Stomach (tissue), 9 donors: ENCODE data around the gene PCBD2. TPM values are rescaled to one million over a fixed set of nuclear protein-coding genes. Genes with fewer than 3 reads are reported as not detected.

Experiments used
- DNase-seq, 2 donors: peaks; one replicate each; pipeline versions ENCODE4 v3.0.0 to v3.0.0-alpha.2; 2013 to 2019
- H3K27ac ChIP-seq, 5 donors: fragments of 200-600 bp in 4 of 5; sonication (generic) in 4 of 5; one replicate each; pipeline ENCODE4 v1.5.1; 2013 to 2019; ENCODE audit warnings: mild to moderate bottlenecking in 1 of 5, moderate library complexity in 1 of 5
- H3K27me3 ChIP-seq, 3 donors: fragments of 200-600 bp; sonication (generic); one replicate each; pipeline ENCODE4 v1.5.1; 2017 to 2019; ENCODE audit warnings: mixed run types in 1 of 3
- H3K36me3 ChIP-seq, 4 donors: fragments of 200-600 bp; sonication (generic); 1 replicate in 3 of 4; 2 replicates in 1 of 4; pipeline ENCODE4 v1.5.1; 2016 to 2019
- H3K4me1 ChIP-seq, 4 donors: fragments of 200-600 bp; sonication (generic); one replicate each; pipeline ENCODE4 v1.5.1; 2016 to 2019
- H3K4me3 ChIP-seq, 4 donors: fragments of 200-600 bp; sonication (generic) in 3 of 4; one replicate each; pipeline ENCODE4 v1.5.1; 2016 to 2019; ENCODE audit warnings: mild to moderate bottlenecking in 1 of 4
- H3K9me3 ChIP-seq, 4 donors: fragments of 200-600 bp; sonication (generic); one replicate each; pipeline ENCODE4 v1.5.1; 2016 to 2019
- CTCF ChIP-seq, 7 experiments: fragments of 450-650 bp in 4 of 7; fragments of 200-600 bp in 3 of 7; sonication (generic) in 3 of 7; IDR thresholded peaks; one replicate each; pipeline ENCODE4 v1.5.1; 2016 to 2019; ENCODE audit warnings: antibody characterized with exemption in 7 of 7, control low read depth in 2 of 7, mild to moderate bottlenecking in 1 of 7
- EP300 ChIP-seq: sonication (generic); formaldehyde crosslinking; IDR thresholded peaks from one replicate; pipeline ENCODE4 v1.6.1; 2017; ENCODE audit warnings: antibody characterized with exemption
- POLR2A ChIP-seq, 4 donors: fragments of 450-650 bp; IDR thresholded peaks; one replicate each; pipeline ENCODE4 v1.6.1; 2016; ENCODE audit warnings: antibody characterized with exemption in 4 of 4, control low read depth in 2 of 4, mild to moderate bottlenecking in 1 of 4, moderate library complexity in 1 of 4
- POLR2AphosphoS5 ChIP-seq, 3 donors: sonication (generic); formaldehyde crosslinking; IDR thresholded peaks; one replicate each; pipeline ENCODE4 v1.6.1; 2016; ENCODE audit warnings: antibody characterized with exemption in 3 of 3
- WGBS, 5 donors: extraction: QIAGEN DNeasy Blood & Tissue Kit in 3 of 5; methylation state at CpG; one replicate each; pipeline versions ENCODE4 v1.1.5 to v1.1.7; 2013 to 2018; 5-methylcytosine and 5-hydroxymethylcytosine counted together
- intact Hi-C: fragments of 100-400 bp; cut with DNase I; formaldehyde crosslinking; loops from one replicate; pipeline ENCODE4 v1.15.1; 2023; ENCODE audit warnings: low total_unique reads
- polyA plus RNA-seq, 3 donors: library from polyadenylated mRNA; stranded (reverse); fragments of 200-250 nt; gene quantifications; one replicate each; pipeline ENCODE4 v1.2.3, GENCODE V29; 2013
- total RNA-seq, 5 donors: library from RNA; depleted of rRNA; stranded (reverse); fragments of >200 nt; gene quantifications; one replicate each; pipeline versions ENCODE4 v1.1.0 to v1.2.3, GENCODE V29; 2014 to 2016
- donor health status: healthy with polysubstance abuse.
- donor health status: Bipolar disorder and iron deficiency.
- donor health status: healthy.

Gene PCBD2
- total and polyA plus RNA-seq, 8 donors, result under 0.01 to 18.5 (median 7.1) TPM

- 74 to 85% (median 76%) methylated on average over 6 of the region's 6 CpGs for WGBS, 5 donors
- Histone ChIP-seq H3K27me3 (no peaks in the 10 kb centered on the region), H3K27ac (peak overlapping the region in 4 of 5 donors; percentile 92 to 96 (median 94)), H3K4me3 (peak overlapping the region; percentile 76 to 81 (median 78)), H3K4me1 (peaks cover 22 to 38% (median 32%) of the 10 kb centered on the region in 4 donors), H3K36me3 (no peaks in the 10 kb centered on the region), H3K9me3 (no peaks in the 10 kb centered on the region)
- DNase-seq, result peak in 1 of 2 donors; percentile 8
- TF ChIP-seq POLR2A (IDR thresholded peaks at IDR 0.05) (no peak), EP300 (no peak), CTCF (IDR thresholded peaks at IDR 0.05) (no peak), POLR2AphosphoS5 (IDR thresholded peaks at IDR 0.05) (no peak)
- intact Hi-C loops, result no loop called here
Observed at GRCh38 chr5:134873494-134873893, 31.4 kb upstream of the PCBD2 start.

GRCh38 chr5:134873987-134874830 lies 30.7 kb upstream of the PCBD2 start, which contains the start of gene TXNDC15:
TXNDC15 (plus strand) TSS chr5:134874371; CDS start chr5:134874428, 57 bp downstream.
- H3K9me3 ChIP-seq, result no peaks in the 10 kb centered on the region
- peaks cover 0 to under 1% (median 0%) of the 10 kb centered on the region in 4 donors for H3K36me3 ChIP-seq
- H3K4me3 ChIP-seq, result peak within 1 kb of the TSS; percentile 76 to 81 (median 78)
- peaks cover 30 to 46% (median 39%) of the 10 kb centered on the region in 4 donors for H3K4me1 ChIP-seq
- intact Hi-C loops, result no loop called here
- H3K27me3 ChIP-seq, result no peaks in the 10 kb centered on the region
- H3K27ac ChIP-seq, result peak within 1 kb of the TSS; percentile 92 to 96 (median 94)
- 3 to 5% (median 4%) methylated on average over 25 to 79 of the region's 79 CpGs for WGBS, 5 donors
- TF ChIP-seq POLR2AphosphoS5 (IDR thresholded peaks at IDR 0.05) (peak; percentile 13 to 89 (median 76)), POLR2A (IDR thresholded peaks at IDR 0.05) (no peak)
- DNase-seq, result peak; percentile 90 to 96

- intact Hi-C loops, result no loop called here
Observed at GRCh38 chr5:134874831-134875655, 29.9 kb upstream of the PCBD2 start.

GRCh38 chr5:134877159-134877558 lies 27.8 kb upstream of the PCBD2 start:
- Histone ChIP-seq H3K4me1 (peaks cover 30 to 55% (median 46%) of the 10 kb centered on the region in 4 donors), H3K27me3 (no peaks in the 10 kb centered on the region), H3K4me3 (no peak overlapping the region), H3K9me3 (no peaks in the 10 kb centered on the region), H3K36me3 (peaks cover 0 to 3% (median 0%) of the 10 kb centered on the region in 4 donors), H3K27ac (no peak overlapping the region)
- TF ChIP-seq CTCF (IDR thresholded peaks at IDR 0.05) (no peak), POLR2AphosphoS5 (IDR thresholded peaks at IDR 0.05) (no peak), EP300 (no peak), POLR2A (IDR thresholded peaks at IDR 0.05) (no peak)
- intact Hi-C loops, result no loop called here
- DNase-seq, result no peak

More at GRCh38 chr5:134874831-134875655, 29.9 kb upstream of the PCBD2 start:
- Histone ChIP-seq H3K4me3 (peak overlapping the region; percentile 76 to 81 (median 78)), H3K9me3 (no peaks in the 10 kb centered on the region), H3K27me3 (no peaks in the 10 kb centered on the region), H3K36me3 (peaks cover 0 to 3% (median 0%) of the 10 kb centered on the region in 4 donors), H3K4me1 (peaks cover 30 to 54% (median 45%) of the 10 kb centered on the region in 4 donors), H3K27ac (peak overlapping the region; percentile 92 to 96 (median 94))
- TF ChIP-seq EP300, result no peak
- DNase-seq, result peak; percentile 42 to 86
- 7 to 12% (median 11%) methylated on average over 20 of the region's 20 CpGs for WGBS, 5 donors

- TF ChIP-seq POLR2AphosphoS5 (IDR thresholded peaks at IDR 0.05) (no peak), EP300 (no peak), POLR2A (IDR thresholded peaks at IDR 0.05) (no peak), CTCF (IDR thresholded peaks at IDR 0.05) (no peak)
- no peaks in the 10 kb centered on the region for H3K9me3 ChIP-seq
- H3K36me3 ChIP-seq, result peaks cover 0 to 3% (median 0%) of the 10 kb centered on the region in 4 donors
- DNase-seq, result peak in 1 of 2 donors; percentile 50
- no peak overlapping the region for H3K4me3 ChIP-seq
- intact Hi-C loops, result no loop called here
- no peaks in the 10 kb centered on the region for H3K27me3 ChIP-seq
- H3K27ac ChIP-seq, result no peak overlapping the region
- H3K4me1 ChIP-seq, result peaks cover 28 to 54% (median 45%) of the 10 kb centered on the region in 4 donors
- 84 to 93% (median 89%) methylated on average over 3 of the region's 3 CpGs for WGBS, 5 donors
Observed at GRCh38 chr5:134878403-134878802, 26.5 kb upstream of the PCBD2 start.
